HG03439 (cell line): ENCODE data around the gene MEG3.

Experiments used
- ATAC-seq: cut with Tn5 transposase; IDR thresholded peaks from one replicate; pipeline ENCODE4 v1.9.1; 2021; ENCODE audit warnings: mild to moderate bottlenecking, moderate library complexity; ENCODE audit not compliant: unreplicated experiment

Gene MEG3

GRCh38 chr14:100879194-100879593 lies 53.3 kb downstream of the MEG3 start:
- no peak for ATAC-seq

- no peak for ATAC-seq
Observed at GRCh38 chr14:100879782-100880181, 53.9 kb downstream of the MEG3 start.

GRCh38 chr14:100880271-100881101 lies 54.6 kb downstream of the MEG3 start:
- ATAC-seq, result no peak

- ATAC-seq, result no peak
Observed at GRCh38 chr14:100881211-100882025, 55.5 kb downstream of the MEG3 start.

- ATAC-seq, result no peak
Observed at GRCh38 chr14:100882026-100882967, 56.4 kb downstream of the MEG3 start.

GRCh38 chr14:100882991-100883788 lies 57.3 kb downstream of the MEG3 start:
- ATAC-seq, result no peak

GRCh38 chr14:100883789-100884101 lies 57.8 kb downstream of the MEG3 start:
- ATAC-seq, result no peak

- ATAC-seq, result no peak
Observed at GRCh38 chr14:100884456-100884855, 58.5 kb downstream of the MEG3 start.

GRCh38 chr14:100885196-100885595 lies 59.3 kb downstream of the MEG3 start:
- ATAC-seq, result no peak

- no peak for ATAC-seq
Observed at GRCh38 chr14:100885617-100886016, 59.7 kb downstream of the MEG3 start.

- no peak for ATAC-seq
Observed at GRCh38 chr14:100887728-100888335, 61.9 kb downstream of the MEG3 start.

- ATAC-seq, result no peak
Observed at GRCh38 chr14:100888789-100889315, 62.9 kb downstream of the MEG3 start.

- no peak for ATAC-seq
Observed at GRCh38 chr14:100889641-100890040, 63.7 kb downstream of the MEG3 start.

GRCh38 chr14:100890061-100890850 lies 64.3 kb downstream of the MEG3 start:
- no peak for ATAC-seq

- no peak for ATAC-seq
Observed at GRCh38 chr14:100891051-100891450, 65.1 kb downstream of the MEG3 start.

- no peak for ATAC-seq
Observed at GRCh38 chr14:100891501-100892445, 65.9 kb downstream of the MEG3 start.

- no peak for ATAC-seq
Observed at GRCh38 chr14:100892496-100893227, 66.7 kb downstream of the MEG3 start.
